GM18907 (cell line): Measurements from ENCODE around the gene DLGAP1.

ENCODE experiments used
- ATAC-seq: cut with Tn5 transposase; IDR thresholded peaks from one replicate; pipeline ENCODE4 v1.9.1; 2021; ENCODE audit warnings: mild to moderate bottlenecking, moderate library complexity; ENCODE audit not compliant: unreplicated experiment

The DLGAP1 gene

GRCh38 chr18:4016391-4017049, 438.6 kb downstream of the DLGAP1 start:
- ATAC-seq, result no peak

- ATAC-seq, result no peak
Observed at GRCh38 chr18:4007846-4008245, 447.3 kb downstream of the DLGAP1 start.

- no peak for ATAC-seq
Observed at GRCh38 chr18:4004183-4004829, 450.8 kb downstream of the DLGAP1 start.

- ATAC-seq, result no peak
Observed at GRCh38 chr18:3998698-3999333, 456.3 kb downstream of the DLGAP1 start.

GRCh38 chr18:3995476-3996102, 459.5 kb downstream of the DLGAP1 start:
- peak; percentile 81 for ATAC-seq

GRCh38 chr18:3993941-3994687, 461.0 kb downstream of the DLGAP1 start:
- no peak for ATAC-seq

- no peak for ATAC-seq
Observed at GRCh38 chr18:3985664-3986063, 469.4 kb downstream of the DLGAP1 start.

GRCh38 chr18:3985020-3985419, 470.1 kb downstream of the DLGAP1 start:
- ATAC-seq, result no peak

- ATAC-seq, result no peak
Observed at GRCh38 chr18:3984163-3984757, 470.8 kb downstream of the DLGAP1 start.

GRCh38 chr18:3983351-3983969, 471.6 kb downstream of the DLGAP1 start:
- no peak for ATAC-seq

- no peak for ATAC-seq
Observed at GRCh38 chr18:3982541-3982940, 472.6 kb downstream of the DLGAP1 start.

- no peak for ATAC-seq
Observed at GRCh38 chr18:3979024-3979423, 476.1 kb downstream of the DLGAP1 start.

- no peak for ATAC-seq
Observed at GRCh38 chr18:3973191-3973850, 481.8 kb downstream of the DLGAP1 start.

- ATAC-seq, result no peak
Observed at GRCh38 chr18:3972291-3972930, 482.7 kb downstream of the DLGAP1 start.

- ATAC-seq, result no peak
Observed at GRCh38 chr18:3970929-3971328, 484.2 kb downstream of the DLGAP1 start.

GRCh38 chr18:3967359-3968180, 487.5 kb downstream of the DLGAP1 start:
- ATAC-seq, result no peak

- no peak for ATAC-seq
Observed at GRCh38 chr18:3966642-3967358, 488.3 kb downstream of the DLGAP1 start.

- ATAC-seq, result no peak
Observed at GRCh38 chr18:3966246-3966641, 488.9 kb downstream of the DLGAP1 start.
